Psoas muscle (tissue), 8 donors: ENCODE measurements around the gene OSGEP. TPM values are rescaled to one million over a fixed set of nuclear protein-coding genes. Genes with fewer than 3 reads are reported as not detected.

ENCODE experiments used
- ATAC-seq, 4 donors: fragments of 200-7000 bp; cut with Tn5 transposase; one replicate each; pipeline ENCODE4 v1.9.1; 2020; ENCODE audit warnings: moderate library complexity in 3 of 4, mild to moderate bottlenecking in 2 of 4
- DNase-seq, 2 donors: peaks; one replicate each; pipeline ENCODE4 v3.0.0-alpha.2; 2020
- H3K27ac ChIP-seq: fragments of 200-600 bp; one replicate; pipeline ENCODE4 v1.8.0; 2022
- H3K27me3 ChIP-seq, 3 donors: fragments of 200-600 bp in 1 of 3; one replicate each; pipeline versions ENCODE4 v1.6.1 to v1.8.0; 2013 to 2022; ENCODE audit warnings: low read length in 2 of 3, mild to moderate bottlenecking in 2 of 3, moderate library complexity in 1 of 3; ENCODE audit not compliant: insufficient read depth in 3 of 3
- H3K36me3 ChIP-seq, 2 donors: fragments of 200-600 bp in 1 of 2; one replicate each; pipeline versions ENCODE4 v1.6.1 to v1.8.0; 2013 to 2022; ENCODE audit warnings: low read depth in 1 of 2, mild to moderate bottlenecking in 1 of 2, moderate library complexity in 1 of 2; ENCODE audit not compliant: insufficient read depth in 1 of 2
- H3K4me1 ChIP-seq: fragments of 200-600 bp; one replicate; pipeline ENCODE4 v1.8.0; 2022
- H3K4me3 ChIP-seq: fragments of 200-600 bp; one replicate; pipeline ENCODE4 v1.8.0; 2022; ENCODE audit warnings: mild to moderate bottlenecking
- H3K9me3 ChIP-seq: fragments of 200-600 bp; one replicate; pipeline ENCODE4 v1.8.0; 2022
- WGBS, 3 donors: extraction: QIAGEN DNeasy Blood & Tissue Kit; methylation state at CpG; one replicate each; pipeline versions ENCODE4 v1.1.6 to v1.1.7; 2013; 5-methylcytosine and 5-hydroxymethylcytosine counted together
- intact Hi-C, 2 donors: fragments of 100-400 bp; cut with DNase I; formaldehyde crosslinking; loops; one replicate each; pipeline versions ENCODE4 v1.11.0 to v1.14.2; 2022
- polyA plus RNA-seq, 3 donors: library from polyadenylated mRNA; stranded (reverse); fragments of 200-250 nt; gene quantifications; one replicate each; pipeline ENCODE4 v1.2.3, GENCODE V29; 2013
- total RNA-seq, 4 donors: library from RNA; stranded (reverse); fragmentation: NEBNext Ultra II Directional in 2 of 4; extraction: Animal tissue kit (Norgen Biotek cat#: 25700) in 2 of 4; gene quantifications; one replicate each; pipeline versions ENCODE4 v1.2.1 to v1.2.4, GENCODE V29; 2021 to 2023
- TF ChIP-seq, protein P1 (sequence below): fragments of 200-600 bp; IDR thresholded peaks from one replicate; pipeline ENCODE4 v1.8.0; 2022; ENCODE audit warnings: antibody characterized with exemption
- donor health status: healthy with polysubstance abuse.
- donor health status: DM: no; HTN: no; CAD: no; lungs with moderate emphysema.
- donor health status: Bipolar disorder and iron deficiency.
- donor health status: healthy.
- donor health status: DM: yes; HTN: yes; CAD: no.
- donor health status: DM: no; HTN: no; CAD: no.
- donor health status: DM: no; HTN: no; CAD: no.
- donor health status: DM: yes; HTN: yes; CAD: no.

The OSGEP gene
- total and polyA plus RNA-seq, 7 donors = 16.6 to 24.4 (median 18.2) TPM

DNA sequence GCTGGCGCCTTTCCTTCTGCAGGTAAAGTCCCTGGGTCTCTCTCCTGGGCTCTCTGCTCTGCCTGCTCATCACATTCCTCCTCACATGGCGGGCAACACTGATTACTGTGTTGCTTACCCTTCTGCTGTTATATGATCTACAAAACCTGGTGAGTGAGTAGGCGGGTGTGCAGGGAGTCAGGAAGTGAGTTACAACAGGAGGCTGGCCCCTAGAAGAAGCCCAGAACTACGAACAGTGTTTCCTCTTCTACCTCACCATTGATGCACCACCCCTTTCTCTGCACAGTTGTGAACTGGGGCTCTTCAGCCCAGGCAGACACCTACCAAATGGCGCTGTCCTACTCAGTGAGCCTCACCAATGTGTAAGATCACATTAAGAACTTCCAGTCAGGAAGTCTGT is 13.7 kb downstream of the OSGEP start:
- H3K4me1 ChIP-seq = peaks cover 15% of the 10 kb centered on the region
- intact Hi-C loops = no loop called here
- WGBS, 3 donors = 78 to 90% (median 79%) methylated on average over 5 of the region's 5 CpGs

GRCh38 chr14:20440465-20440864 is 14.1 kb downstream of the OSGEP start:
- Histone ChIP-seq H3K4me1 (peaks cover 19% of the 10 kb centered on the region), H3K36me3 (peaks cover under 1 to 6% of the 10 kb centered on the region in 2 donors), H3K9me3 (no peaks in the 10 kb centered on the region), H3K27me3 (no peaks in the 10 kb centered on the region), H3K4me3 (no peak overlapping the region), H3K27ac (no peak overlapping the region)
- ATAC-seq (no peak), DNase-seq (no peak)
- 84 to 89% (median 89%) methylated on average over 5 of the region's 5 CpGs for WGBS, 3 donors
- TF ChIP-seq, protein P1, sequence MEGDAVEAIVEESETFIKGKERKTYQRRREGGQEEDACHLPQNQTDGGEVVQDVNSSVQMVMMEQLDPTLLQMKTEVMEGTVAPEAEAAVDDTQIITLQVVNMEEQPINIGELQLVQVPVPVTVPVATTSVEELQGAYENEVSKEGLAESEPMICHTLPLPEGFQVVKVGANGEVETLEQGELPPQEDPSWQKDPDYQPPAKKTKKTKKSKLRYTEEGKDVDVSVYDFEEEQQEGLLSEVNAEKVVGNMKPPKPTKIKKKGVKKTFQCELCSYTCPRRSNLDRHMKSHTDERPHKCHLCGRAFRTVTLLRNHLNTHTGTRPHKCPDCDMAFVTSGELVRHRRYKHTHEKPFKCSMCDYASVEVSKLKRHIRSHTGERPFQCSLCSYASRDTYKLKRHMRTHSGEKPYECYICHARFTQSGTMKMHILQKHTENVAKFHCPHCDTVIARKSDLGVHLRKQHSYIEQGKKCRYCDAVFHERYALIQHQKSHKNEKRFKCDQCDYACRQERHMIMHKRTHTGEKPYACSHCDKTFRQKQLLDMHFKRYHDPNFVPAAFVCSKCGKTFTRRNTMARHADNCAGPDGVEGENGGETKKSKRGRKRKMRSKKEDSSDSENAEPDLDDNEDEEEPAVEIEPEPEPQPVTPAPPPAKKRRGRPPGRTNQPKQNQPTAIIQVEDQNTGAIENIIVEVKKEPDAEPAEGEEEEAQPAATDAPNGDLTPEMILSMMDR = no peak
- intact Hi-C loops = no loop called here

More for the DNA sequence above, 13.7 kb downstream of the OSGEP start:
- H3K9me3 ChIP-seq = no peaks in the 10 kb centered on the region
- H3K27me3 ChIP-seq = no peaks in the 10 kb centered on the region
- no peak overlapping the region for H3K27ac ChIP-seq
- ATAC-seq (peak in 1 of 4 donors; percentile 10), DNase-seq (no peak)
- no peak overlapping the region for H3K4me3 ChIP-seq
- peaks cover 4 to 10% of the 10 kb centered on the region in 2 donors for H3K36me3 ChIP-seq
- TF ChIP-seq, protein P1 = no peak

DNA sequence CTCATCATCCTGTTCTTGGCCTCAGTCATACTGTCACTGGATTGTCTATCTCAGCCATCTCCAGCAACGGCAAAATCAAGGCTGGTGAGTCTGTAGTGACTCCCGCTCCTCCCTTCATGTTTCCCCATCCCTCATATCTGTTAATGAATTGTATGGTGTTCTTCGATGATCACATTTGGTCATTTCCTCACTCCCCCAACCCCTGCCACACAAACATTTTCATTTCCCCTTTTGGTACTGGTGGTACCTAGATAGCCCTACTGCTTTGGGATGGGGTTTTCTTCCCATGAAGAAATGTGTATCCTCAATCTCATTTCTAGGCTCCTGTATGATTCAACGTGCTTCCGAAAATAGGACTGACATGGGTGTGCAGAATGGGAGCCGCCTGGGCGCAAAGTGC is 15.9 kb downstream of the OSGEP start:
- Histone ChIP-seq H3K27me3 (no peaks in the 10 kb centered on the region), H3K9me3 (no peaks in the 10 kb centered on the region), H3K4me1 (peaks cover 30% of the 10 kb centered on the region), H3K27ac (no peak overlapping the region), H3K4me3 (no peak overlapping the region), H3K36me3 (no peaks in the 10 kb centered on the region)
- no peak for ATAC-seq
- WGBS, 3 donors = 80 to 93% (median 88%) methylated on average over 7 of the region's 7 CpGs
- TF ChIP-seq, protein P1 = no peak
- DNase-seq = no peak
- intact Hi-C loops = no loop called here

DNA sequence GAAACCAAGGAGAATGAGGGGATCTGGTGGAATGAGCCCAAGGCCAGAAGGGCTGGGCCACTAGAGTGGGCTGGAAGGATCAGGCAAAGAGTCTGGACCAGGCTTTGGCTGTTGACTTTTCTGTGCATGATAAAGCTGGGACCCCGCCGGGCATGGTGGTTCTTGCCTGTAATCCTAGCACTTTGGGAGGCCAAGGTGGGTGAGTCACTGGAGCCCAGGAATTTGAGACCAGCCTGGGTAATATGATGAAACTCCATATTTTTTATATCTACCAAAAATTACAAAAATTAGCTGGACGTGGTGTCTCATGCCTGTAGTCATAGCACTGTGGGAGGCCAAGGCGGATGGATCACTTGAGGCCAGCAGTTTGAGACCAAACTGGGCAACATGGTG is 18.3 kb downstream of the OSGEP start:
- Histone ChIP-seq H3K36me3 (peaks cover 0 to 3% of the 10 kb centered on the region in 2 donors), H3K27ac (peak overlapping the region; percentile 95), H3K9me3 (no peaks in the 10 kb centered on the region), H3K4me1 (peaks cover 36% of the 10 kb centered on the region), H3K27me3 (no peaks in the 10 kb centered on the region), H3K4me3 (peak overlapping the region; percentile 67)
- intact Hi-C loops = loop anchor here in 1 of 2 donors (2.0 kb wide), 1 partner anchor 18 kb away; the partner anchor contains the start of genes APEX1 and OSGEP
- DNase-seq = peak in 1 of 2 donors; percentile 29
- WGBS, 3 donors = 42 to 69% (median 50%) methylated on average over 4 of the region's 4 CpGs
- TF ChIP-seq, protein P1 = no peak
- ATAC-seq = peak in 1 of 4 donors; percentile 5
